GM19099 (cell line): Measurements from ENCODE around the gene MLXIP.

Experiments used
- POLR2A ChIP-seq: IDR thresholded peaks from 3 replicates; pipeline ENCODE4 v1.6.1; 2011; ENCODE audit warnings: low read depth; ENCODE audit not compliant: insufficient read length; ENCODE audit errors: extremely low read depth

Gene MLXIP

GRCh38 chr12:122086116-122086515, 7.6 kb downstream of the MLXIP start:
- no peak for TF ChIP-seq POLR2A

GRCh38 chr12:122086641-122087285, 8.2 kb downstream of the MLXIP start:
- no peak for TF ChIP-seq POLR2A

- no peak for TF ChIP-seq POLR2A
Measured at GRCh38 chr12:122087431-122088178, 9.0 kb downstream of the MLXIP start.

GRCh38 chr12:122088179-122088810, 9.7 kb downstream of the MLXIP start:
- no peak for TF ChIP-seq POLR2A

GRCh38 chr12:122089077-122089476, 10.5 kb downstream of the MLXIP start:
- TF ChIP-seq POLR2A = no peak

GRCh38 chr12:122090759-122091515, 12.4 kb downstream of the MLXIP start:
- no peak for TF ChIP-seq POLR2A

GRCh38 chr12:122093098-122093883, 14.7 kb downstream of the MLXIP start:
- TF ChIP-seq POLR2A = no peak

GRCh38 chr12:122094137-122094734, 15.7 kb downstream of the MLXIP start:
- no peak for TF ChIP-seq POLR2A

- no peak for TF ChIP-seq POLR2A
Measured at GRCh38 chr12:122094735-122095631, 16.4 kb downstream of the MLXIP start.

GRCh38 chr12:122096014-122096413, 17.5 kb downstream of the MLXIP start:
- TF ChIP-seq POLR2A = no peak

GRCh38 chr12:122096591-122097149, 18.1 kb downstream of the MLXIP start:
- no peak for TF ChIP-seq POLR2A

- no peak for TF ChIP-seq POLR2A
Measured at GRCh38 chr12:122097584-122097926, 19.0 kb downstream of the MLXIP start.

GRCh38 chr12:122097927-122098756, 19.6 kb downstream of the MLXIP start:
- no peak for TF ChIP-seq POLR2A
